Activated CD4-positive, alpha-beta T cell treated with anti-CD3 and anti-CD28 coated beads, Interleukin-2, amount 50 U/mL, for 48 hours (primary cell): ENCODE data around the gene RABGGTA.

Source experiments
- DNase-seq, 2 experiments: peaks; one replicate each; pipeline ENCODE4 v3.0.0-alpha.2; 2020

RABGGTA gene

GRCh38 chr14:24304019-24304387 lies 32.6 kb upstream of the RABGGTA start:
- no peak for DNase-seq

- no peak for DNase-seq
Observed at GRCh38 chr14:24300326-24300980, 29.1 kb upstream of the RABGGTA start.

GRCh38 chr14:24299255-24300191 lies 28.1 kb upstream of the RABGGTA start, which contains the start of the genes DHRS1 and NOP9:
Gene DHRS1 (minus strand): TSS chr14:24299780. CDS start chr14:24299106, 674 bp downstream.
Gene NOP9 (plus strand): TSS chr14:24299850. CDS start chr14:24299955, 105 bp downstream.
- DNase-seq = peak; percentile 94 to 95

GRCh38 chr14:24298892-24299254 lies 27.5 kb upstream of the RABGGTA start:
- DNase-seq = peak in 1 of 2 experiments; percentile 26

GRCh38 chr14:24297190-24297964 lies 26.0 kb upstream of the RABGGTA start:
- no peak for DNase-seq

- DNase-seq = peak; percentile 75 to 78
Observed at GRCh38 chr14:24296341-24297157, 25.2 kb upstream of the RABGGTA start.

GRCh38 chr14:24293525-24293924 lies 22.1 kb upstream of the RABGGTA start:
- no peak for DNase-seq

- DNase-seq = no peak
Observed at GRCh38 chr14:24292118-24292807, 20.9 kb upstream of the RABGGTA start.

- no peak for DNase-seq
Observed at GRCh38 chr14:24291446-24292117, 20.2 kb upstream of the RABGGTA start.

- DNase-seq = no peak
Observed at GRCh38 chr14:24290746-24291145, 19.3 kb upstream of the RABGGTA start.

GRCh38 chr14:24289649-24290280 lies 18.4 kb upstream of the RABGGTA start:
- DNase-seq = peak; percentile 71 to 81

GRCh38 chr14:24286996-24287395 lies 15.6 kb upstream of the RABGGTA start:
- no peak for DNase-seq

- no peak for DNase-seq
Observed at GRCh38 chr14:24285351-24285750, 14.0 kb upstream of the RABGGTA start.

GRCh38 chr14:24284501-24285035 lies 13.2 kb upstream of the RABGGTA start:
- no peak for DNase-seq

GRCh38 chr14:24283796-24284460 lies 12.5 kb upstream of the RABGGTA start:
- no peak for DNase-seq

GRCh38 chr14:24282736-24283135 lies 11.3 kb upstream of the RABGGTA start:
- DNase-seq = no peak

GRCh38 chr14:24281636-24282035 lies 10.2 kb upstream of the RABGGTA start:
- DNase-seq = no peak

- DNase-seq = no peak
Observed at GRCh38 chr14:24280797-24281460, 9.5 kb upstream of the RABGGTA start.
